Activated T-cell treated with anti-CD3 and anti-CD28 coated beads, Interleukin-2, amount 50 U/mL, for 72 hours (primary cell): ENCODE results near the gene ANKZF1. TPM values are rescaled to one million over a fixed set of nuclear protein-coding genes. Genes with fewer than 3 reads are reported as not detected.

Experiments
- ATAC-seq, 2 donors: fragments of 150-1000 bp; cut with Tn5 transposase; replicated peaks in 1 of 2; 2 replicates each; pipeline ENCODE4 v1.10.0; 2021; ENCODE audit warnings: moderate library complexity in 2 of 2, mild to moderate bottlenecking in 1 of 2
- DNase-seq, 2 donors: peaks; one replicate each; pipeline ENCODE4 v3.0.0; 2021 to 2022; ENCODE audit warnings: mixed read lengths in 1 of 2
- H3K27ac Mint-ChIP-seq: one replicate; pipeline ENCODE4 v1.8.0; 2022; ENCODE audit warnings: mild to moderate bottlenecking, moderate library complexity, mixed read lengths
- H3K27me3 Mint-ChIP-seq: one replicate; pipeline ENCODE4 v1.8.0; 2022; ENCODE audit warnings: low read depth, mixed read lengths
- H3K36me3 Mint-ChIP-seq, 2 donors: one replicate each; pipeline ENCODE4 v1.8.0; 2022; ENCODE audit warnings: mixed read lengths in 2 of 2, mild to moderate bottlenecking in 1 of 2; ENCODE audit not compliant: insufficient read depth in 2 of 2
- H3K4me1 Mint-ChIP-seq: one replicate; pipeline ENCODE4 v1.8.0; 2022; ENCODE audit warnings: low read depth, mixed read lengths
- H3K4me3 Mint-ChIP-seq, 2 donors: one replicate each; pipeline ENCODE4 v1.8.0; 2022; ENCODE audit warnings: mild to moderate bottlenecking in 2 of 2, mixed read lengths in 2 of 2, moderate library complexity in 2 of 2
- H3K9me3 Mint-ChIP-seq, 2 donors: one replicate each; pipeline ENCODE4 v1.8.0; 2022; ENCODE audit warnings: mixed read lengths in 2 of 2
- total RNA-seq, 2 donors: library from RNA; stranded (reverse); gene quantifications; one replicate each; pipeline ENCODE4 v1.2.3, GENCODE V29; 2022

ANKZF1 gene
- total RNA-seq, 2 donors from 2014 or later = 101 to 117 TPM

DNA sequence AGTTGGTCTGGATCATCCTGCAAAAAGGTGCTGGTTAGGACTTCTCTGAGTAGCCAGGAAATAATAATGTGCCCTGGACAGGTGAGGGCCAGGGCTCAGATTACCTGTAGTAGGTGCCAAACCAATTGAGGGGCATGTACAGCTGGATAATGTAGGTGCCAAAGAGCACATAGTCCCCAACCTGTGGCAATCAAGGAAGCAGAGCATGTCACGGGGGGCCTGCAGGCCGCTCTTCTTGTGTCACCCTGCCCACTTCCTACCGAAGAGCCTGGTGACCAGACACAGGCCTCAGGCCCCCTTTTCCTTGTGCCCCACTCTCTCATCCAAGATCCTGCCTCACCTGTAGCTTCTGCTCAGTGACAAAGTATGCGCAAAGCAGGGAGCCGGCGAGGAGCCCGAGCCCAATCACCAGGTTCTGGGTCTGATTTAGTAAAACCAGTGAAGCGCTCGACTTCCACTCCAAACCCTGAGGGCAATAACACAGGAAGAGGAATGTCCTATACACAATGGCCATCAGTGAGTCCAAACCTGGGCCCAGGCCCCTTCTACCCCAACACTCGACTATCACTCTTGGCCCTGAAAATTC, 16.0 kb upstream of the ANKZF1 start:
- Mint-ChIP-seq H3K4me1 (peaks cover 46% of the 10 kb centered on the region), H3K9me3 (no peaks in the 10 kb centered on the region), H3K4me3 (no peak overlapping the region), H3K27ac (no peak overlapping the region), H3K27me3 (no peaks in the 10 kb centered on the region), H3K36me3 (peaks cover 3% of the 10 kb centered on the region in 2 donors)
- ATAC-seq (no peak), DNase-seq (no peak)

DNA sequence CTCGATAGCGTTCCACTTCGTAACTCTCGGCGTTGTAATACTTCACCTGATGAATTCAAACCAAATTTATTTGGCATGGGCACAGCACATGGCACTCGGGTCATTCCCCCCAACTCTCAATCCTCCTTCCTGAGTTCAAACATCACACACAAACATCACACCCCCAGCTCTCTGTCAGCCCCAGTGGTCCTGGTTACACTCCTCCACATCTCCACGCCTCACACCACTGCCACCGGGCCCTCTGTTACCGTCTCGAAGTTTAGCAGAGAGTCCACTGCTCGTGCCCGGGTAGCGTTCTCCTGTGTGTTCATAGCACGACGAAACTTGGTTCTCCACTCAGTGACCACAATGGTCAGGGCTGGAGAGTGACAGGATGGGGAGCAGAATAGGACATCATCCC, 15.5 kb upstream of the ANKZF1 start:
- no peaks in the 10 kb centered on the region for H3K9me3 Mint-ChIP-seq
- DNase-seq = no peak
- H3K4me1 Mint-ChIP-seq = peaks cover 41% of the 10 kb centered on the region
- H3K27me3 Mint-ChIP-seq = no peaks in the 10 kb centered on the region
- H3K4me3 Mint-ChIP-seq = no peak overlapping the region
- no peak overlapping the region for H3K27ac Mint-ChIP-seq
- H3K36me3 Mint-ChIP-seq = peaks cover 3% of the 10 kb centered on the region in 2 donors
- no peak for ATAC-seq

DNA sequence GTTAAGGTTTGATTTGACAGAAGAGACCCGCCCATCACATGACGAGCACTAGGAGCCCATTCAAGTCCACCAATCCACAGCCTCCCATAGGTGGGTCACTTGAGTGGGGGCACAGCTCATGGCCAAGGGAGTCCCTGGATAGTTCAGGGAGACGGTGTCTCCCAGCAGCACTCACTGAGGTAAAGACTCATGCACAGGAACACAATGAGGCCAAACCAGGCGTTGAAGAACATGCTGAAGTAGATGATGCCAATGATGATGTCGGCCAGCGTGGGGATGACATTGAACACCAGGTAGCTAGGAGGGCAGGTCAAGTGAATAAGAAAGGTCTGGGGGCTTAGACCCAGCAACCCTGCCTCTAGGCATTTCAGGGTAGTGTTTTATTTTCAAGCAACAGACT, 14.8 kb upstream of the ANKZF1 start:
- DNase-seq = no peak
- Mint-ChIP-seq H3K27me3 (no peaks in the 10 kb centered on the region), H3K4me3 (no peak overlapping the region), H3K9me3 (no peaks in the 10 kb centered on the region), H3K36me3 (peaks cover 3% of the 10 kb centered on the region in 2 donors), H3K4me1 (peaks cover 34% of the 10 kb centered on the region), H3K27ac (no peak overlapping the region)
- ATAC-seq = no peak

DNA sequence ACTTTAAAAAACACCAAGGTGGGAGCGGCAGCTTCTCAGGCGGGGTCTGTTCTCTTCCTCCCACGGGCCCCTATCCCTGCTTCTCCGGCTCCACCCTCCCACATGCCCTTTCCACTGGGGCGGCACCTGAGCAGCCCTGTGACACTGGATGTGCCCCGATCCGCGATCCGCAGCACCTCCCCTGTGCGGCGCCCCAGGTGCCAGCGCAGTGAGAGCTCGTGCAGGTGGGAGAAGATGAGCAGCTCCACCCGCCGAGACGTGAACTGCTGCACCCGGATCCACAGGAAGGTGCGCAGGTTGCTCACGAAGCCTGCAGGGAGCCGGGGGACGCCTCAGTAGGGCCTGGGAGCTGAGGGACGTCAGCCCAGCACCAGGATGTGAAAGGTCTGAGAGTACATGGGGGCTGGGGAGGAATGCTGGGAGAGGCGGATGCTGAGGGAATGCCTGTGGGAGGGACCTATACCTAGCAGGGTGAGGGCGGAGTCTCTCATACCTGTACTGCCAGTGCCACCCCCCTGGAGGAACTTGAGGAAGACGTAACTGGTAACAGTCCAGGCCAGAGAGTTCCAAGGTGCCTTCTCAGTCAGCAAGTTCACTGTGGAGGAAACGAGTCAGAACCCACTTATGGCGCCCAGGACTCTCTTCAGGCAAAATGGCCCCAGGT, 13.6 kb upstream of the ANKZF1 start:
- H3K4me1 Mint-ChIP-seq = peaks cover 30% of the 10 kb centered on the region
- no peak overlapping the region for H3K4me3 Mint-ChIP-seq
- ATAC-seq (no peak), DNase-seq (no peak)
- H3K27me3 Mint-ChIP-seq = no peaks in the 10 kb centered on the region
- H3K27ac Mint-ChIP-seq = no peak overlapping the region
- H3K36me3 Mint-ChIP-seq = peaks cover 2 to 3% of the 10 kb centered on the region in 2 donors
- H3K9me3 Mint-ChIP-seq = no peaks in the 10 kb centered on the region

GRCh38 chr2:219216535-219216915, 13.1 kb upstream of the ANKZF1 start:
- peaks cover 25% of the 10 kb centered on the region for H3K4me1 Mint-ChIP-seq
- peaks cover 5% of the 10 kb centered on the region in 2 donors for H3K36me3 Mint-ChIP-seq
- ATAC-seq = no peak
- peak overlapping the region in 1 of 2 donors; percentile 38 for H3K4me3 Mint-ChIP-seq
- peak overlapping the region; percentile 61 for H3K27ac Mint-ChIP-seq
- H3K27me3 Mint-ChIP-seq = no peaks in the 10 kb centered on the region
- no peaks in the 10 kb centered on the region for H3K9me3 Mint-ChIP-seq
- DNase-seq = no peak

GRCh38 chr2:219218217-219218731, 11.3 kb upstream of the ANKZF1 start:
- H3K9me3 Mint-ChIP-seq = no peaks in the 10 kb centered on the region
- peak overlapping the region; percentile 77 for H3K27ac Mint-ChIP-seq
- peaks cover 15% of the 10 kb centered on the region for H3K4me1 Mint-ChIP-seq
- H3K4me3 Mint-ChIP-seq = peak overlapping the region; percentile 86 to 89
- ATAC-seq (peak; percentile 38 to 40), DNase-seq (no peak)
- H3K36me3 Mint-ChIP-seq = peaks cover 6 to 7% of the 10 kb centered on the region in 2 donors
- H3K27me3 Mint-ChIP-seq = no peaks in the 10 kb centered on the region

DNA sequence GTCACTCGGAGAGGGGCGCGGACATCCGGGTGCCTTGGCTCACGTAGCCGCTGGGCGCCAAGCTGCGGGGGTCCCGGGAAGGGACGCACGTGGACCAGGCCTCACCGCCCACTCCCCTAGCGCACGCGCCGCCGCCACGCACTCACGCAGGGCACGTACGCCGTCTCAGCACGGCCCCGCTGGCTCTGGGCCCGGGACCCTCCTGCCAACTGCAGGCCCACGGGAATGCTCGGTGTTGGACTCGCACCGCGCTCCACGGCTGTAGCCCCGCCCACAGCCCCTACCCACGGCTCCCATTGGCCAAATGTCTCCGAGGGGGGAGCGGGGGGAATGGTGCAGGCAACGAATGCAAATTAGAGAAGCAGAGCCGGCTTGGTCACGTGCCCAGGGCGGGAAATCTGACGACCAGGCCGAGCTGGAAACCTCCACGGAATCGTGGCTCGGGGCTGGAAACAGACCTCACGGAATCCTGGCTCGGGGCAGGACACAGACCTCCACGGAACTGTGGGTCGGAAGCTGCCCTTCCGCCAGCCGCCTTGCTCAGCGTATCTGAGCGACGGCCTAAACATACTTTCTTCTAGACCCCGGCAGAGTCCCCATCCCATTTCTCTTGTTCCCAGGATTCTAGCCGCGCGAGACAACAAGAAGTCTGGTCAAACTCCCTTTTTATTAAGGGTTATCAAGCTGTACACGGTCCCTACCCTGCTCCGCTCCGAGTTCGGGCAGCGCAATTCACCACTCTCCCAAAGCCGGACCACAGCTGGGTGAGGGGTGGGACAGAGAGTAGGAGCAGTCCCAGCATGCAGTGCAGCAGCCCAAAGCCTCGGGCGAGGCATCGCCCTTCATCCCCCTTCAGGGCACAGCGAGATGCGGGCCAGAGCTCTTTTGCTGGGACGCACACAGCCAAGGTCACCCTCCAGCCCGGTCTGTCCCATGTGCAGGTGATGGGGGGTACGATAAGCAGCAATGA, 10.6 kb upstream of the ANKZF1 start, which contains the start of gene ABCB6:
Gene ABCB6 (minus strand): TSS at position 227 of the 970 bp plus-strand sequence. CDS start 285 bp downstream, outside the sequence.
- H3K4me1 Mint-ChIP-seq = peaks cover 15% of the 10 kb centered on the region
- no peaks in the 10 kb centered on the region for H3K27me3 Mint-ChIP-seq
- ATAC-seq (peak; percentile 75 to 77), DNase-seq (peak; percentile 83 to 84)
- peak within 1 kb of the TSS; percentile 77 for H3K27ac Mint-ChIP-seq
- peaks cover 10 to 13% of the 10 kb centered on the region in 2 donors for H3K36me3 Mint-ChIP-seq
- no peaks in the 10 kb centered on the region for H3K9me3 Mint-ChIP-seq
- H3K4me3 Mint-ChIP-seq = peak within 1 kb of the TSS; percentile 86 to 89

DNA sequence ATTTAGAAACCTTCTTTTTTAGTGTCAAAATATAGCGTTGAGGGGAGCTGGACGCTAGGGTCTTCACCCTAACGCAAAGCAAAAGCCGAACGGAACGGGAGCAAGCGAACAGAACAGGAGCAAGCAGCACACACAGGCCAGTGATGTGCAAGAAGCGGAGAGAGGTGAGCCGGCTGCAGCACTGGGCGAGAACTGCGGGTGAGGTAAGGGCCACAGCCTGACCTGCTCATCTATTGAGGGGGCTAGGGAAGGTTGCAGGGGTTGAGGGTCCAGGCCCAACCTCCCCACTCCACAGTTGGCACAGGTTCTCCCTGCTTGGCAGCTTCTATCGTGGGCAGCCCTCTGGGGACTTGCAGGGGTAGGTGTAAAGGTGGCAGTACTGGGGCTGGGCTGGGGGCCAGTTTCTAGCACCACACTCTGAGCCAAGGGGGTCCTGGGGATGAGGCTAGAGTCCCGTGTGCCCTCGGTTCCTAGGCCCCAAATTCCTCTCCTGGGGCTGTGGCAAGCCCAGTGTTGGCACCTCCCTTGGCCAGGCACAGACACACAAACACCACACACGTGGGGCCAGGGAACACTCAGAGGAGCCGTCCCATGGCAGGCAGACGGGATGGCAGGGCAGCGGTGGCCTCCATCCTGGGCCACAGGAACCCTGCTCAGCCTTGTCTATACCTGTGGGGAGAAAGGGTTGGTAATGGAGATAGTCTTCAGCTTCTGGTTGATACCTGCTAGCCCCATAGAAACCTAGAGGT, 9.6 kb upstream of the ANKZF1 start:
- Mint-ChIP-seq H3K27me3 (no peaks in the 10 kb centered on the region), H3K9me3 (no peaks in the 10 kb centered on the region), H3K4me1 (peaks cover 15% of the 10 kb centered on the region), H3K36me3 (peaks cover 7 to 15% of the 10 kb centered on the region in 2 donors), H3K27ac (no peak overlapping the region), H3K4me3 (peak overlapping the region in 1 of 2 donors; percentile 89)
- no peak for DNase-seq
- ATAC-seq = no peak

- no peak for ATAC-seq
- H3K9me3 Mint-ChIP-seq = no peaks in the 10 kb centered on the region
- peaks cover 7 to 19% of the 10 kb centered on the region in 2 donors for H3K36me3 Mint-ChIP-seq
- H3K27ac Mint-ChIP-seq = no peak overlapping the region
- no peak for DNase-seq
- H3K27me3 Mint-ChIP-seq = no peaks in the 10 kb centered on the region
- peaks cover 15% of the 10 kb centered on the region for H3K4me1 Mint-ChIP-seq
- H3K4me3 Mint-ChIP-seq = no peak overlapping the region
These were observed 8.8 kb upstream of the ANKZF1 start for GRCh38 chr2:219220652-219221402.

GRCh38 chr2:219221957-219222518, 7.6 kb upstream of the ANKZF1 start:
- Mint-ChIP-seq H3K4me1 (peaks cover 16% of the 10 kb centered on the region), H3K27ac (no peak overlapping the region), H3K4me3 (no peak overlapping the region), H3K36me3 (peaks cover 7 to 19% of the 10 kb centered on the region in 2 donors), H3K27me3 (no peaks in the 10 kb centered on the region), H3K9me3 (no peaks in the 10 kb centered on the region)
- DNase-seq (no peak), ATAC-seq (no peak)

GRCh38 chr2:219223831-219224610, 5.6 kb upstream of the ANKZF1 start:
- Mint-ChIP-seq H3K9me3 (no peaks in the 10 kb centered on the region), H3K27ac (no peak overlapping the region), H3K36me3 (peaks cover 7 to 19% of the 10 kb centered on the region in 2 donors), H3K4me1 (peaks cover 22% of the 10 kb centered on the region), H3K27me3 (no peaks in the 10 kb centered on the region), H3K4me3 (no peak overlapping the region)
- ATAC-seq (no peak), DNase-seq (no peak)
